ENCODE results near the gene IFNGR2. TPM values are rescaled to one million over a fixed set of nuclear protein-coding genes. Genes with fewer than 3 reads are reported as not detected.

Gene IFNGR2
- total RNA-seq, 4 donors from 2014 or later = 47.0 to 75.5 (median 61.0) TPM

DNA sequence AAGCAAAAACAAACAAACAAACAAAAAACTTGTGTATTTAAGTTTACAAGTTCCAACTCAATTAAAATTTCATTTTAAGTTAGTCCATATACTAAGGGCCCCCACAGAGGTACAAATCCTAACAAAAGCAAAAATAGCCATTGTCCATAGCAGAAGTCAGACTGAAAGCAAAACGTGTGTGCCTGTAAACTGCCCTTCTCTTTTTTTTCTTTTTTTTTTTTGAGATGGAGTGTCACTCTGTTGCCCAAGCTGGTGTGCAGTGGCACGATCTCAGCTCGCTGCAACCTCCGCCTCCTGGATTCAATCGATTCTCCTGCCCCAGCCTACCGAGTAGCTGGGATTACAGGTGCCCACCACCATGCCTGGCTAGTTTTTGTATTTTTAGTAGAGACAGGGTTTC, 11.6 kb upstream of the IFNGR2 start:
- no peak for DNase-seq (ENCODE audit: low spot score in 2 of 2)
- 85% methylated on average over 6 of the region's 6 CpGs for WGBS
- H3K36me3 ChIP-seq = no peaks in the 10 kb centered on the region

DNA sequence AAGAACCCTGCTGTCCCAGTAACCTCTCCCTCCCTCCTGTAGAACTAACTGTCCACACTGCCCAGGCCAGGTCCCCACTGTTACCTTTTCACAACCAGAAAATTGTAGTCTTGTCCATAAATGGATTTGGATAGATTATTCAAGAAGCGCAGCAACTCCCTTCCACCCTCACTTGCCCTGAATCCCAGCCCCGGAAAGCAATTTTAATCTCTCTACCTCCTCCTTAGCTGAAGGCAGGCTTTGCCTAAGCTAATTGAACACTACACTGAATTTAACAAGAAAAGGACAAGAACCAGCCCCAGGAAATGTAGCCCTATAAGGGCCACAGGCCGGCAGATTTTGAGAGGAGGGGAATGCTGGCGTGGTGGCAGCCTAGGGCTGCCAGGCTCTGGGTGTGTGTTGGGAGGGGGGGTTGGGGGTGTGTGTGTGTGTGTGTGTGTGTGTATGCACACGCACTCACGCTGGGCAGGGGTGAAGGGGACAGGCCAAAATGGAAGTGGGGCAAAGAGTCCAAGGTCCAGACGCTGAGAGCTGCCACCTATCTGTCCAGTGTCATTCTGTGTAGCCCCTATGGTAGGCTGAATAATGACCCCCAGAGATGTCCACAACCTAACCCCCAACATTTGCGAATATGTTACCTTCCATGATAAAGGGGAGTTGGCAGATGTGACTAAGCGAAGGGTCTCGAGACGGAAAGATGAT, 10.8 kb upstream of the IFNGR2 start:
- DNase-seq (ENCODE audit: low spot score in 2 of 2) = no peak
- no peaks in the 10 kb centered on the region for H3K27me3 ChIP-seq
- H3K36me3 ChIP-seq = no peaks in the 10 kb centered on the region
- TF ChIP-seq POLR2AphosphoS5 (IDR thresholded peaks at IDR 0.05) (no peak), POLR2A (IDR thresholded peaks at IDR 0.05) (no peak)
- TF ChIP-seq, protein P1, sequence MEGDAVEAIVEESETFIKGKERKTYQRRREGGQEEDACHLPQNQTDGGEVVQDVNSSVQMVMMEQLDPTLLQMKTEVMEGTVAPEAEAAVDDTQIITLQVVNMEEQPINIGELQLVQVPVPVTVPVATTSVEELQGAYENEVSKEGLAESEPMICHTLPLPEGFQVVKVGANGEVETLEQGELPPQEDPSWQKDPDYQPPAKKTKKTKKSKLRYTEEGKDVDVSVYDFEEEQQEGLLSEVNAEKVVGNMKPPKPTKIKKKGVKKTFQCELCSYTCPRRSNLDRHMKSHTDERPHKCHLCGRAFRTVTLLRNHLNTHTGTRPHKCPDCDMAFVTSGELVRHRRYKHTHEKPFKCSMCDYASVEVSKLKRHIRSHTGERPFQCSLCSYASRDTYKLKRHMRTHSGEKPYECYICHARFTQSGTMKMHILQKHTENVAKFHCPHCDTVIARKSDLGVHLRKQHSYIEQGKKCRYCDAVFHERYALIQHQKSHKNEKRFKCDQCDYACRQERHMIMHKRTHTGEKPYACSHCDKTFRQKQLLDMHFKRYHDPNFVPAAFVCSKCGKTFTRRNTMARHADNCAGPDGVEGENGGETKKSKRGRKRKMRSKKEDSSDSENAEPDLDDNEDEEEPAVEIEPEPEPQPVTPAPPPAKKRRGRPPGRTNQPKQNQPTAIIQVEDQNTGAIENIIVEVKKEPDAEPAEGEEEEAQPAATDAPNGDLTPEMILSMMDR (IDR thresholded peaks at IDR 0.05) = no peak
- H3K4me3 ChIP-seq = no peak overlapping the region
- peaks cover 21% of the 10 kb centered on the region for H3K4me1 ChIP-seq
- no peak overlapping the region for H3K27ac ChIP-seq
- 82% methylated on average over 11 of the region's 11 CpGs for WGBS
- H3K9me3 ChIP-seq = no peaks in the 10 kb centered on the region

More for the DNA sequence above, 11.6 kb upstream of the IFNGR2 start:
- peaks cover 18% of the 10 kb centered on the region for H3K4me1 ChIP-seq
- TF ChIP-seq, protein P1 (IDR thresholded peaks at IDR 0.05) = no peak
- TF ChIP-seq POLR2AphosphoS5 (IDR thresholded peaks at IDR 0.05) (no peak), POLR2A (IDR thresholded peaks at IDR 0.05) (no peak), EP300 (IDR thresholded peaks at IDR 0.05) (no peak)
- no peak overlapping the region for H3K27ac ChIP-seq
- H3K4me3 ChIP-seq = no peak overlapping the region
- H3K9me3 ChIP-seq = no peaks in the 10 kb centered on the region
- H3K27me3 ChIP-seq = no peaks in the 10 kb centered on the region

DNA sequence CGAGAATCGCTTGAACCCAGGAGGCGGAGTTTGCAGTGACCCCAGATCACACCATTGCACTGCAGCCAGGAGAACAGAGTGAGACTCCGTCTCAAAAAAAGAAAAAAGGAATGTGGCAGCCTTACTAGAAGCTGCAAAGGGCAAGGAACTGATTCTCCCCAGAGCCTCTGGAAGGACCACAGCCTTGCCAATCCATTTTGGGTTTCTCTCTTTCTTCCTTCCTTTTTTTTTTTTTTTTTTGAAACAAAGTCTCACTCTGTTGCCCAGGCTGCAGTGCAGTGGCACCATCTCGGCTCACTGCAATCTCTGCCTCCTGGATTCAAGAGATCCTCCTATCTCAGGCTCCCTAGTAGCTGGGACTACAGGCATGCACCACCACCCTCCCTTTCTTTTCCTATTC, 9.9 kb upstream of the IFNGR2 start:
- Histone ChIP-seq H3K27me3 (no peaks in the 10 kb centered on the region), H3K4me3 (no peak overlapping the region), H3K4me1 (peaks cover 21% of the 10 kb centered on the region), H3K36me3 (no peaks in the 10 kb centered on the region), H3K27ac (no peak overlapping the region), H3K9me3 (no peaks in the 10 kb centered on the region)
- WGBS = 72% methylated on average over 5 of the region's 5 CpGs
- no peak for DNase-seq (ENCODE audit: low spot score in 2 of 2)
- TF ChIP-seq EP300 (IDR thresholded peaks at IDR 0.05) = no peak
- TF ChIP-seq, protein P1 (IDR thresholded peaks at IDR 0.05) = no peak

DNA sequence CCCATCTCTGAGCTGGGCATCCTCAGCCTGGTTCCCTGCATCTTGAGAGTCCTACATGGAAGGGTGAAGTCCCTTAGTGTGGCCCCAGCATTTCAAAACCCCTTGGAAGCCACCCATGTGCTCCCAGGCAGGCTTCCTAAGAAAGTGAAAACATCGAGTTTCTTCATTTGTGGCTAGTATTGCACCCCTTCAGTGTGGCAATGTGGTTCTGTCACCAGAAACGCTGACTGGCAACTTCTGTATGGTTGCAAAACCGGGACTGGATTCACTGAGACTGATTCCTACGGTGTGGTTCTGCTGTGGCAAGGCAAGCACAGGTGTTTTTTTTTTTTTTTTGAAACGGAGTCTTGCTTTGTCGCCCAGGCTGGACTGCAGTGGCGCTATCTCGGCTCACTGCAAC, 9.0 kb upstream of the IFNGR2 start:
- 81% methylated on average over 8 of the region's 8 CpGs for WGBS
- H3K4me1 ChIP-seq = peaks cover 21% of the 10 kb centered on the region
- TF ChIP-seq, protein P1 (IDR thresholded peaks at IDR 0.05) = no peak
- TF ChIP-seq POLR2AphosphoS5 (IDR thresholded peaks at IDR 0.05) (peak; percentile 40 to 96 (median 57)), EP300 (IDR thresholded peaks at IDR 0.05) (no peak), POLR2A (IDR thresholded peaks at IDR 0.05) (no peak)
- no peaks in the 10 kb centered on the region for H3K27me3 ChIP-seq
- H3K9me3 ChIP-seq = no peaks in the 10 kb centered on the region
- H3K4me3 ChIP-seq = no peak overlapping the region
- H3K36me3 ChIP-seq = no peaks in the 10 kb centered on the region
- no peak overlapping the region for H3K27ac ChIP-seq
- DNase-seq (ENCODE audit: low spot score in 2 of 2) = no peak

DNA sequence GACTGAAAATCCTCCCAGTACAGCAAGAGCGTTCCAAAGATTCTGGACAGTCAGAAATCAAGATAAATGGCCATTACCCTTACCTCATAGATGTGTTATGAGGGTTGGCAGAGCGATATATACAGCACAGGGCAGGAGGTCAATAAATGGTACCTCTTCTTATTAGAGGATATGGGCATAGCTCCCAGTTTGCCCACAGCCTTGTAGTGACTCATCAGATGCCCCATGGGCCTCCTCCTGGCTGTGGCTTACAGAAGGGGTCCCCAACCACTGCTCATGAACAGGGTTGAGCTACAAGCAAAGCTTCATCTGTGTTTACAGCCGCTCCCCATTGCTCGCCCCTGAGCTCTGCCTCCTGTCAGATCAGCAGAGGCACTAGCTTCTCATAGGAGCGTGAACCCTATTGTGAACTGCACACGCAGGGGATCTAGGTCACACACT, 7.3 kb upstream of the IFNGR2 start:
- 83% methylated on average over 6 of the region's 6 CpGs for WGBS
- Histone ChIP-seq H3K27ac (no peak overlapping the region), H3K4me1 (peaks cover 21% of the 10 kb centered on the region)

More for the DNA sequence above, 7.3 kb upstream of the IFNGR2 start:
- DNase-seq (ENCODE audit: low spot score in 2 of 2) = no peak
- TF ChIP-seq EP300 (IDR thresholded peaks at IDR 0.05) (no peak), POLR2AphosphoS5 (IDR thresholded peaks at IDR 0.05) (no peak), POLR2A (IDR thresholded peaks at IDR 0.05) (no peak)
- TF ChIP-seq, protein P1 (IDR thresholded peaks at IDR 0.05) = no peak
- Histone ChIP-seq H3K27me3 (no peaks in the 10 kb centered on the region), H3K4me3 (no peak overlapping the region), H3K36me3 (no peaks in the 10 kb centered on the region), H3K9me3 (no peaks in the 10 kb centered on the region)
